Left forelimb (tissue), 1 donor: Measurements from ENCODE around the gene FRMPD4.

Source experiments
- DNase-seq: peaks from one replicate; pipeline ENCODE4 v3.0.0-alpha.2; 2018; ENCODE audit warnings: low spot score

FRMPD4 gene

DNA sequence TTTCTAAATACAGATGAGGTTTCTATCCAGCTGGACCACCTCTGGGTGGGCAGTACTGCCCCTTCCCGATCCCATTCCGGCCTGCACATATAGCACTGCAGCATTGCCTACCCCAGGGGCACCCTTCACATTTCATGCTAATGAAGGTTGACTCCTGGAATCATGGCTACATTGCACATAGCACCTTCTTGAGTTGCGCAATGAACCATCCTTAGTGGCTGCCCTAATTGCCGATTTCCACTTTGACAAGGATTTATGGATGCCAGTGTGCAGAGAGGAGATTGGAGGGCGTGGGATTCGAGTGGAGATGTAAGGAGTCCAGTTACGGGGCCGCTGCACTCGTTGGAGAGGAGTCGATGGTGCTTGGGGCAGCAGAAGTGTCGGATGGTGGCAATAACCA is 229.0 kb downstream of the FRMPD4 start:
- no peak for DNase-seq

DNA sequence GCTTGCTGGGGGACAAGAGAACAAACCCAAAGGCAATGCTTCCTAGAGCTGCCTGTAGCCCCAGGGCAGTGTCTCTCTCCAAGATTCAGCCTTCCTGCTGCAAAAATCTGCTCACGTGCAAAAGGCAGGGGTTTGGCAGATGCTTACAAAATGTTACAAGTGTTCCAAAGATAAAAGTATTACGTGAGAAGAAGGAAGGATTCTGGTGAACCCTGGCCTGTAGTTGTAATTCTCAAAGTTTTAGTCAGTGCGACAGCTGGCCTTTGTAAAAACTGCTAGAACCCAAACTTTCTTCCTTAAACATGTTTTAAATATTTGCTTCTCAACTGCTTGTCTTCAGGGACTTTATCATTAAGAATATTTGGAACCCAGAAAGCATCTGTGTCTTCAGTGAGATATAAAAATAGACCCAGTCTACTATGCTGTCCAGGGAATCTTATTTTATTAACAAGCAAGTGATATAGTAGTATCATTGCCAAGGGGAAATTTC is 232.3 kb downstream of the FRMPD4 start:
- no peak for DNase-seq

DNA sequence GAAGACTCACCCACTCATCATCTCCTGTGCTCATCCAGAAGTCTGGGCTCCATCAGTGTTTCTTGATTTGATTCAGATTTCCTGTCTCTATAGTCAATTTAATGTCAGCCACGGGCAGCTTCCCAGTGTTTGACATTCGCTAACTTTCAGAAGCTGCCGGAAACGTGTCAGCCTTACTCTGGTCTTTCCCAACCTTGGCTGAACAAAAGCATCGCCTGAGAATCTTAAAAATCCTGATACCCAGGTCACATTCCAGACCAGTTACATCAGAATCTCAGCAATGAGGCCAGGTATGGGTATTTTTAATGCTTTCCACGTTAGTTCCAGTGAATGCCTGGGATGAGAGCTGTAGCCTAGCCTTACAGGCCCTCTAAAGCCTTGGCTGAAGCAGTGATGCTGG is 233.8 kb downstream of the FRMPD4 start:
- DNase-seq, result no peak

DNA sequence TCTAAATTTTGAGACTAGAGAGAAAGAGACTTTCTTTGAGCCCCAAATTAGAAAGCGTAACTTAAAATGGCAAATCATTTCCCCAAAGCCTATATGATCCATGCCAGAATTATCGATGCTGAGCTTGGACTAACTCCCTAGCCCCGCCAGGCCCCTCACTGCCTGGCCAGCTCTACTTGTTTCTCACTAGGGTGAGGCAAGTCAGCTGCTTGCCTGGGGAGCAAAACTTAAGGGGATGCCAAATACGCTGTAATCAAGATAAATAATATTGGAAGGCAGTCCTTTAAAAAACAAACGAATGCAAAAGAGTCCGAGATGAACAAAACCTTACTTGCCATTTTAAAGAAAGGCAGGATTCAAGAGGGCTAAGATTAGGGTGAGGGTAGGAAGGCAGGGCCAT is 236.0 kb downstream of the FRMPD4 start:
- no peak for DNase-seq

DNA sequence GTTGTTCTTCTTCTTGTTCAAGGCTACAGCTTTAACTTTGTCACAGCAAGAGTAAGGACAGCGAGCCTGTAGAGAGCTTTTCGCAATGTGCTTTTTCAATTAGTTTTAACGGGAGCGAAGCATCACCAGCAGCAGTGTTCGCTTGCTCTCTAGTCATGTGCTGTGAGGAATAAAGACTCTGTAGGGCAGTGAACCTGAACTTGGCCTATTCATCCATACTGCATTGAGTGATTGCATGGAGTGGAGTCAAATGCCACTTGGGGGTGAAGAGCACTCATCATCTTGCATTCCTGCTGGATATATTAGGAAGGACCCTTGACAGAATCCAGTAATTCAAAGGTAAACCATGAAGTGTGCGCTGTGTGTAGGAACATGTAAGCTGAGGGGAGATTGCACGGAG is 240.0 kb downstream of the FRMPD4 start:
- no peak for DNase-seq

DNA sequence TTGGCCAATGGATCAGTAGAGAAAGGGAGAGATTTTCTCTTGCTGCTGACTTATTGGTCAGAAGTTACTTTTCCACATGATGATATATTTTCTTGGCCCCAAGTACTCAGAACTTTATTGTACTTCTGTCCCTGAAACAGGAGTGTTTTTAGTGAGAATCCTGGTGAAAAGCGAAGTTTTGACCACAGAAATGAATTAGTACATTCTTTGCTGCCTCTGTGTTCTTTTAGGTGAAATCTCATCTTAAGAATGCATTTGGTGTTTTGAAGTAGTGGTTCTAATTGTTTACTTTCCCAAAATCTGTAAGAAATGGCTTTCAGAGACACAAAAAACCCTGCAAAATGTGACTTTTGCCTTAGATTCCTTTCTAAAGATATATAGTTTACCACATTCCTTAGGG is 240.4 kb downstream of the FRMPD4 start:
- no peak for DNase-seq

DNA sequence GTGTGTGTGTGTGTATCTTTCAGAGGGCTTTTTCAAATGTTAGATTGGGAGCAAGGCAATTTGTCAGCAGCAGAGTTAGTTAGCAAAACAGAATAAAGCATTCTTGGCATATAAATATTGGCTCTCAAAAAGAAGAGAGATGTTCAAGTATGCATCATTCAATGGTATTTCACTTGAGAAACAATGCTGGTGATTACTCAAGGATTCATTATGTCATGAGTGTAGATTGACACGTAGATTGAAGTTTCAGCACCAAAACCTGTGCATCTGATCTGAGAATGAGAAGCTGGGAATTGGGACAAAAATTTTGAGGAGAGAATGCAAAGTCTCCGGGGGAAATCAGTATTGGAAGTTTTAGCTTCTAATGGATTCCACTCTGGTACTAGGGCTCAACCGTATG is 241.4 kb downstream of the FRMPD4 start:
- no peak for DNase-seq

DNA sequence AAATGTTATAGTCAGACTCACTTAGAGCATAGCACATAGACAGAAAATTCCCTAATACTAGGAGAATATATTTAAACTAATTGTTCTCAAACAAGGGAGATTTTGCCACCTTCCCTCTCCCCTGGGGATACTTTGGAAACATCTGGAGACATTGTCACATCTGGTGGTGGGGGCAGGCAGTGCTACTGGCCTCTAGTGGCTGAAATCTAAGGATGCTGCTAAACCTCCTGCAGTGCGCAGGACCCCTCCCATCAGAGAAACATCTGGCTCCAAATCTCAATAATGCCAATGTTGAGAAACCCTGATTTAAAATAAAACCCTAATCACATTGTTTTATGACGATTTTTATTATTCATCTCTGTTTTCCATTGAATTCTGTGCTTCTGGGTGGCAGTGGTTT is 244.9 kb downstream of the FRMPD4 start:
- DNase-seq, result no peak

DNA sequence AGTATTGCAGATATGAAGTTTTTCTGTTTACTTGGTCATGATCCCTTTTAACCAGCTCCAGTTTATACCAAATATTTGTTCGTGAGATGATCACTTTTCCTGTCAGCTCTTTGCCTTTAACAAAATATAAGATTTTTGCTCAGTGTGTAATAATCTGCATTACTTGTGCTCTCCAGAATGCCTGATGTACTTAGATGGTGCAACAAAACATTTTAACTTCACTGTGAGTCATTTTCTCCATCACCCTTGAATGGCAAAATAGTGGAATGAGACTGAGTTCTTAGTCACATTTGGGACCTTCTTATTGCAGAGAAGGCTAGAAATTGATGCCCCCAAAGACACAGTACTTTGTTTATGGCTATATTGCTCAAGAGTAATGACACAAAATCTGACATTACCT is 252.0 kb downstream of the FRMPD4 start:
- DNase-seq, result no peak

DNA sequence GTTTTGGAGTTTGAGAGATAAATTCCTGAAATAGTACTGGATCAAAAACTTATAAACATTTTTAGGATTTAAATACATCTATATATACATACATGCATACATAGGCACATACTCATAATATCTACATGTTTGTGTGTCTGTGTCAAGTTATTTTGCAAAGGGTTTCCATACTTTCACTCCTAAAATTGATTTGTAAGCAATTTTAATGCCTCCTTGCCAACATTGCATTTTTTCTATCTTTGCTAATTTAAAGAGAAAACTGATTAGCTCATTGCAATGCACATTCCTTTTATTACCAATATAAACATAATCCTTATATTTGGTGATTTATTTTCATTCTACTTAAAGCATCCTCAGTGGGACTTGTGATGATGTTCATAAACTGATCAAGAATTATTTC is 258.3 kb downstream of the FRMPD4 start:
- no peak for DNase-seq

DNA sequence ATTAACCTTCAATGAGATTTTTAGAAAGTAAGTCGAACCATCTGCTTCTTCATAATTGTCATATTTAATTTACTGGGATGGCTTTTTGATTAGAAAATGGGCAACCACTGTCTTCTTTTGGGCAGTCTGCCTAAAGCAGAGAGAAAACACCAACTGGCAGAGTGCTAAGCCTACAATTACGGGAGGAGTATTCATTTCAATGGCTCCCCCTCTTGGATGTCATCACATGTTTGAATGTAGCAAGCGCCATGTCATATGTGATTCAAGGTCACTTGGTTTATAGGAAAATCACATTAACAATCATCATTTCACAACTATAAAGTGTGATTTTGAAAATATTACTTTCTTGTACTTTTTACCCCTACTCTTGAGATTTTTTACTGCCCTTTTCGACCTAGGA is 261.9 kb downstream of the FRMPD4 start:
- DNase-seq, result no peak

DNA sequence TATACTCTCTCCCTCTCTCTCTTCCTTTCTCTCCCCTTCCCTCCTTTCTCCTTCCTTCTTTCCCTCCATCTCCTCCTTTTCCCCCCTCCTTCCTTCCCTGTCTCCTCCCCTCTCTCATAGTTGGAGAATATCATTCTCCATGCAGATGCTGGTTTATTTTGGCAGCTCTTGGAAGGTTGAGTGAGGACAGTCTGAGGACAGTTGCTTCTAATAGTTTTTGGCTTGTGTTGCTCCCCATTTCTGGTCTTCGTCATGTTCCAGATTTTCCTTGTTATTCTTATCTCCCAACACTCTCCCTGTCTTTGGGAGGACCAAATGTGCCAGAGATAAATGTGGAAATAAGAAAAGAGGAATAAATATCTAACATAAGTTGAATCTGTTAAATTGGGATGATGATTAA is 263.0 kb downstream of the FRMPD4 start:
- no peak for DNase-seq

DNA sequence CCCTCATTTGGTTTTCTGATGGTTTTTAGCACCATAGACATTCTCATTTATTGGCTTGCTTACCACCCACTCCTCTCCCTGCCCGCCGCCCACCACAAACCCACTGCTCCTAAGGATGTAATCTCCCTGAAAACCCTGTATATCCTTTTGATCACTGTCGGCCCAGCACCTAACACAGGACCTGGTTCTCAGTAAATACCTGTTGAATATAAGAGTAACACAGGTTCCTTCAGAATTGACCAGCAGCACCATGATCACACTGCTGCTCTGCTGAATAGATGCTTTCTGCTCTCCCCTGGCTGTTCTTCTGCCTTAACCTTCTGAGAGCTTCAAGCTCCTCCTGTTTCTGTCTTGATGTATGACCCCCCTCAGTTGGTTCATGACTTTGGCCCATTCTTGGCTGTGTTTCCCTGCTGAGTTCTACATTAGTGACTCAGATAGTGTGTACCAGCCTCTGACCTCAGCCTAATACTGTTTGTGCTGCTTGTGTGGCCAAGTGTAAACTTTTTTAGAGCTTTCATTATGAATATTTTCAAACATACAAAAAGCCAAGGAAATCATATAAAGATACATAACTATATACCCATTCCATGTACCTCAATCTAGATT is 265.3 kb downstream of the FRMPD4 start:
- DNase-seq, result no peak

DNA sequence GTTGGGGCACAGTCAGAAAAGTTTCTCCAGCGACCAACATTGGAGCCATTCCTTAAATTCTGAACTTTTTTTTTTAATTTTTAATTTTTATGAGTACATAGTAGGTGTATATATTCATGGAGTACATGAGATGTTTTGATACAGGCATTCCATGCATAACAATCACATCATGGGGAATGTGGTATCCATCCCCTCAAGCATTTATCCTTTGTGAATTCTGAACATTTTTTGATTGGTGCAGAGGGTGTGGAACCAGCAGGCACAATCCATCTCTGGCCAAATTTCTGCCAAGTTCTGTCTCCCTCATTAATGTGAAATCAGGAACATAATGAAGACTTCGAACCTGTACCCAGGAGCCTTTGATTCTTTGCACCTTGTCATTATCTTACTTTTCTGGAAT is 267.0 kb downstream of the FRMPD4 start:
- no peak for DNase-seq

DNA sequence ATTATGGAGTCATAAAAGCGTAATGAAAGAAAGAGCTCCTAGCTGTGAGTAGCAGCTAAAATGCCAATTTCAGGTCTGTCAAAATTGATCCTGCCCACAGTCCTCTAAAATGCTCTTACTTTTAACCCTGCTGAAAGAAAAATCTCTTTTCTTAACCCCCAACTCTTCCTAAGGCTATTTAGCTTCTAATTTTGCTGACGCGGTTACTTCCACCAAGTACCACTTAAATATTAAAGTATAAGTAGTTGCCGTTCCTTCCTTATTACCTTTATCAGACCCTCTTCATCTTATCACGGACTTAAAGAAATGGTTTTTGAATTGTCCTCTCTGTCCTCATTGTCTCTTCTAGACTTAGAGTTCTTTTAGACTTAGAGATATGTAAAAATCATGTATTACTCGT is 272.2 kb downstream of the FRMPD4 start:
- DNase-seq, result no peak

DNA sequence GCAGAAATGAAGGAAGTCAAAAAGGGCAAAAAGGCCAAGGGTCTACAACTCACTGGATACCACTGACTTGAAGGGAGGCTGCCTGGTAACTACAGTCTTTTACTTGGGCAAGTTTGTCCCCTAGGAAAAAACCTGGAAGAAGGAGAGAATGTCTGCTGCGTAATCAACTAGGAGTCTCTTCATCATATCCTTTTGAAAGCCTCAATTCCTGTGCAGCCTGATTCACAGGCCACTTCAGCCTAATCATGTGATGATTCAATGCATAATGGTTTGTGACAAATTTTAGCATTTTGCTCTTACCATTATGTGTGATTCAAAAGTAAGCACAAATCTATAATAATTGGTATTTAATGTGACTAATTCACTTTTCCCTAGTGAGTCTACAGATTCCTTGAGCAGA is 273.6 kb downstream of the FRMPD4 start:
- no peak for DNase-seq

DNA sequence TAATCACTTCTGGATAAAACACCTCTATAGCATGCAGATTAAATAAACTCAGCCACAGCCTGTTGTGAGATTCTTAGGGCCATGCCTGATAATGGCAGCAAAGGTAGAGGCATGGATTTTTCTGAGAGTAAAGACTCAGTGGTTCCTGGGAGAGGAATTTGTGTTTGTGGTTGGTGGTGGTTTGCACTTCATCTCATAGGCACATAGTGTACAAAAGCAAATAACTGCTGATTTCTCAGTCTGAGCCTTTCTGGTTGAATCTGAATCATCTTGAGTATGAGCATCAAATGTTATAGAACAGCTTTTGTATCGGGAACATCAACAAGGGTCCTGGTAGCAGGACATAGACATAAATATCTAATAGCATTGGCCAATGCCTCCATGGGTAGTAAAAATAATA is 274.3 kb downstream of the FRMPD4 start:
- no peak for DNase-seq

DNA sequence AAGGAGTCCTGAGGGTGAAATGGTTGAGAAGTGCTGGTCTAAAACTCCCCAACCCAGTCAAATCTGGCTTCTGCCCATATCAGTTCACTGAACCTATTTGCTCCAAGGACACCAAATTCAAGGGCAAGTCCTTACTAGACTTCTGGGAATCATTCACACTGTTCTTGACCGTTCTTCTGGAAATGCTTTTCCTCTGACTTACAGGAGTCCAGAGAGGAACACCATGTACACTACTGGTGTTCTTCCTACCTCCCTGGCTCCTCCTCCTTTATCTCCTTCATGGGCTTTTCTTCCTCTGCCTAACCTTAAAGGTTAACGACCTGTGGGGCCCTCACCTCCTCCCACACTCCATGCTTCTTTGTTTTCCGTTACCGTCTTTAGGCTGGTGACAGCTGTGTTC is 281.3 kb downstream of the FRMPD4 start:
- no peak for DNase-seq

DNA sequence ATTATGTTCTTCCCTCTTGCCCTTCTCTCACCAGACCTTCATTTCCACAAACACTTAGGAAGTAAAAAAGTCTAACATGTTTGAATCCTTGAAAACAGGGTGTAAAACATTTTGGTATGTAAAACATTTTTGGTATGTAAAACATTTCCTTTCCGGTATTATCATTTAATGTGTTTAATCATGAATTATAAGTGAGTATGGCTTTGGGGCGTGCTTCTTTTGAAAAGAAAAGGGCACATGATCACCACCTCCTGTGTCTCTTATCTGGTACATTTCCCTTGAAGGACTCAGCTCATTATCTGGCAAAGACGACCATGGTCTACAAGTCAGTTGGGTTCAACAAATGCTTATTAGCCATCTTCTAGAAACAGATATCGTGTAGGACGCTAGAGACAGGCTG is 283.6 kb downstream of the FRMPD4 start:
- DNase-seq, result no peak

DNA sequence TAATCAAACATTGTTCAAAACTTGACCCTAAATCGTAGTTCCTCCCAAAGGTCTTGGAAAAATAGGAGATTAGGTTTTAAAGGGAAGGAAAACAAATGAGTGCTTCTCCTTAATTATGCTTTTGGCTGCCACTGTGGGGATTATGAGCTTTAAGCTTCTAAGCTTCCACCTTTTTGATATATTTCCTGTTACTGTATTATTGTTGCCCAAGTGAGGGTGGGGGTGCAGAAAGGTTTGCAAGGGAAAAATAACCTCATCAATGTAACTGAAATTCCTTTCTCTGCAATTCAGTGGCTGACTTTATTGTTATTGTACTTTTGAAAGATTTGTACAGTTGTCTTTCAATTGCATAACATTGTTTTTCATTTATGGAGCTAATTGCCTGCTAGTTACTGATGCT is 285.1 kb downstream of the FRMPD4 start:
- no peak for DNase-seq

DNA sequence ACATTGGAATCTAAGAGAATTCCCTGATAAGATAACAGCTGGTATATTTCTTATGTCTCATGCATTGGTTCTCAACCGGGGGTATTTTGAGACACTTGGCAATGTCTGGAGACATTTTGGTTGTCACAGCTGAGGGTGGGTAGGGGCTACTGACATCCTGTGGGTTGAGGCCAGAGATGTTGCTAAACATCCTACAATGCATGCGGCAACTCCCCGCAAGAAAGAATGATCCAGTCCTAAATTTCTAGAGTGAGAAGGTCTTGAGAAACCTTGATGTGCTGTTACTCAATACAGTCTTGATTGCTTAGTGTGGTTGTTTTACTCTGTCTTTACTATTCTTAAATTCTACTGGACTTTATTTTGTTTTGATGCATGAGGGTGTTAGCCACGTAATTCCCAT is 287.2 kb downstream of the FRMPD4 start:
- DNase-seq, result no peak

DNA sequence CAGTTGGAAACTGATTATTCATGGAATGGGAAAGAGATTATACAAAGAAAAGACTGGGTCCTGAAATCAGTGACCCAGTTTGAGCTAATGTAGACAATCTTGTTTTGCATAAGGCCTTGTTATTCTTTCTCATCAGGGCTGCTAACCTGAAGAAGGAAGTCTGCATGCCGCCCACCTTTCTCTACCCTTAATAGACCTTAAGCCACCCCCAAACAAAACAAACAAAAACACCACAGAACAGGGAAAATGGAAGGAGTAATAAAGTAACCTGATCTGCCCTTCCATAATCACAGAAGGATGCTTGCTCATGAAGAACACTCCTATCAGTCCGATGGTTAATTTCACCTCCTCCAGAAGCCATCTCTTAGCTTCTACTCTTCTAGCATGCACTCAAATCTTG is 288.1 kb downstream of the FRMPD4 start:
- no peak for DNase-seq

DNA sequence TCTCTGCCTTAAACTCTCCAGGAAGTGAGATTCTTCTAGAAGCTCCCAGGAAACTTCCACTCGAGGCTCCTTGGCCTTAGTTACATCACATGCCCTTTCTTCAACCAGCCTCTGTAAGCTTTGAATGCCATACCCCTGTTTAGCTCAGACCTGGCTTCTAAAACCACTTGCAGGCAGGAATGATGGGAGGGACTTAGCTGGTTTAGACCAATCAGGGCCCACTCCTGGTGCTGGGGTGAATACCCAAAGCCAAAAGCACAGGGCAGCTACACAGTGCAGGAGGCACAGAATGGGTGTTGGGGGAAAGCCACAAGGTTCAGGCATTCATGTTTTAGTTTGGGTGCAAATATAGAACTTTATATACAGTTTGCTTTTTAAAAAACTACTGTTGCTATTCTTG is 296.2 kb downstream of the FRMPD4 start:
- DNase-seq, result no peak

DNA sequence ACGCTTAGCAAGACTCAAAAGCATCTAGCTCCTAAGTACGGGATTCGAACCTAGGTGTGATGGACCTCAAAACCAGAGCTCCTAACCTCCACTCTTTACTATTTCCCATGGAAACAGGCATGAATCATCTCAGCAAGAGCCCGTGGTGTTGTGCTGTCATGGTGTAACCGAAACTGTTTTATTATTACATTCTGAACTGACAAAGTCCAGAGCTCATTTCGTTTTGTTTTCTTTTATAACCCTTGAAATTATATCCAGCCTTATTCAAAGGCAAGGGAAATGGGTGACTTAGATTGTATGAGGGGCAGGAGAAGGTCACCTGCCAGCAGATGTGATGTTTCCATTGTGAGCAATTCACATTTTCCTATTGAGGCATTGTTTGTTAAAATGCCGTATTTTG is 301.1 kb downstream of the FRMPD4 start:
- no peak for DNase-seq

DNA sequence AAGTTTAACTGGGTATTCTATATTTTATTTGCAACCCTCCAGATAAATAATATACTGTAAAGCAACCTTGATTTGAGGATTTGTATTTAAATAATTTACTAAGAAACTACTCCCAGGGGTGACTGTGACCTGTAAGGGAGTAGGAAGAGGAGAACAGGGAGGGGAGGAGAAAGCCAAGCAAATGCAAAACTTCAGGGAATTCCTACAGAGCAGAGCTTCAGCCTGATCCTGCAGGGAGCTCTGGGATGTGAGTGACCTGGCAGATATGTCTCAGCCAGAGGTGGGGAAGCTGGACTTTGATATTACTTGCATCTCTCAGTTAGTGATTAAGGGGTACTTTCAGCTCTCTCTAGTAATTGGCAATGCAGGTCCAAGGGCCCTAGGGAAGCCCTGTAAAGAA is 302.0 kb downstream of the FRMPD4 start:
- DNase-seq, result no peak
